NCI-H510A (cell line): ENCODE results near the gene CASD1.
A peak's percentile ranks its signal among the peaks of the same experiment; 100 is the strongest.

Experiments used
- DNase-seq: peaks from one replicate; lab custom pipeline; 2025; lab: John Stamatoyannopoulos, UW

The CASD1 gene

GRCh38 chr7:94509264-94509886 lies at the start of gene CASD1:
Gene CASD1 (plus strand): TSS chr7:94509809. CDS start chr7:94510085, 276 bp downstream.
- DNase-seq, result peak; percentile 49

GRCh38 chr7:94466516-94466915 lies 43.1 kb upstream of the CASD1 start:
- no peak for DNase-seq

GRCh38 chr7:94471604-94472003 lies 38.0 kb upstream of the CASD1 start:
- DNase-seq, result no peak

GRCh38 chr7:94472608-94473007 lies 37.0 kb upstream of the CASD1 start:
- no peak for DNase-seq

DNA sequence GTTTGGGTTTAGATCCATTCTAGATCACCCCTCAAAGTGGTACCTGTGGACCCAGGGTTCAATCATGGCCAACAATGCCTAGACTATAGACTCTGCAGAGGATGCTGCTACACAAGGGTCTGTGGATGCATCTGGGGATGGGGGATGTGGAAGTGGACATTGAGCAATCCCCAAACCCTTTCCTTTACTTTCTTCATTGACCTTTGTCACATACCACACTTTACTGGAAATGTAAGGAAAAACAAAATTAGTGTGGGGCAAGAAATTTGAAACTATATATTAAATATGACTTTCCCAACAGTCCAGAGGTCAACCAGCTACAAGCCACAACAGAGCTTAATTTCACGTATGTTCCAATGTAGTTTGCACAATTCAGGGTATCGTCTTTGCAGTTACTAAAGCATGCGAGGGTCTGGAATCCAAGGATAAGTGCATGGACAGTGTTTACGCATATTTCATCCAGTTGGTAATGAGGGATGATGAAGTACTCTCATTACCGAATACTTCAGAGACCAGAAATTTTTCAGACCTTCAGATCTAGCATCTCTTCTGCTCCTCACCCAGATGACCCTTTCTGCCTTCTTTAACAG lies 33.3 kb upstream of the CASD1 start:
- DNase-seq, result no peak

- DNase-seq, result no peak
Observed at GRCh38 chr7:94477878-94478277, 31.7 kb upstream of the CASD1 start.

GRCh38 chr7:94478648-94479214 lies 30.9 kb upstream of the CASD1 start:
- DNase-seq, result no peak

DNA sequence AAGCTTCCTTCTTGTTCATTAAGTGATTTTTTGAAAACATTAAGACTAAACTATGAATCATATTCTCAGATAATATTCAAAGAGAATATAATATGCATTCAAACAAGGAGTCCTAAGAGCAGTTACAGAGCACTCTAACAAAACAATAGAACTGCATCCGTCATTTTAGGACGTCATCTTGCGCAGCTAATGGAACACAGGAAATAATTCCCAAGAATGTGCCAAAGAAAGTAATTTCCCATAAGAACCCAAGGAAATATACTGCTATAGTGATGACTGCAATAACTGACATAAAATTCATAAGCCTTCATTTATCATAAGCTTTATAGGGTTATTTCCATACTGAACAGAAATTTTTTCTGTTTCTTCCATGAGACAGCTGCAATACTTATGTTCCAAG lies 28.3 kb upstream of the CASD1 start:
- DNase-seq, result no peak

DNA sequence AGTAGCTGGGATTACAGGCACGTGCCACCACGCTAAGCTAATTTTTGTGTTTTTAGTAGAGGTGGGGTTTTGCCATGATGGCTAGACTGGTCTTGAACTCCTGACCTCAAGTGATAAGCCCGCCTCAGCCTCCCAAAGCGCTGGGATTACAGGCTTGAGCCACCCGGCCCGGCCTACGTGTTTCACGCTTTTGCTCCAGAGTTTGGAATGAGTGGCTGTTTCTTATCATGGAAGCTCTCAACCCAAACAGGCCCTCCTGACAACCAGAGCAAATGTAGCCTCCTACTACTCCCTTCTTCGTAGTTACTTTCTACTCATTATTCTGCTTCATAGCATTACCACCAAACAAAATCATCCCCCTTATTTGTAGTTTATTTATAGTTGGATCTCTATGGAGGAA lies 26.8 kb upstream of the CASD1 start:
- DNase-seq, result no peak

GRCh38 chr7:94483843-94484242 lies 25.8 kb upstream of the CASD1 start:
- DNase-seq, result no peak

DNA sequence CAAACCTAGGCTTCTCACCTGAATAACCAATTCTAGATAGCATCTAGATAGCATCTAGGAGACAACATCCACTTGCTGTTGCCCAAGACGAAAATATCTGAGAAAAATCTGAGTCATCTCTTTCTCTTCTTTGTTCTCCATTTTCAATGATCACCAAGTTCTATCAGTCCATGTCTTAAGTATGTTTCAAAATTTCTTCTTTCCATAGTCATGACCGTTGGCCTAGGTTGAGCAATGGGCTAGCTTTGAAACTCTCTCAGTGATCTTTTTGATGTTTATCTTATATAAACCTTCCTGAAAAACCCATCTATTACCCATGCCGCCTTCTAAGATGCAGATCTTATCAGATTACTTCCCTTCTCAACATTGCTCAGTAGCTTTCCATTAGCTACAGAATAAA lies 23.4 kb upstream of the CASD1 start:
- no peak for DNase-seq

- DNase-seq, result no peak
Observed at GRCh38 chr7:94491410-94491809, 18.2 kb upstream of the CASD1 start.

GRCh38 chr7:94492601-94493000 lies 17.0 kb upstream of the CASD1 start:
- DNase-seq, result no peak

DNA sequence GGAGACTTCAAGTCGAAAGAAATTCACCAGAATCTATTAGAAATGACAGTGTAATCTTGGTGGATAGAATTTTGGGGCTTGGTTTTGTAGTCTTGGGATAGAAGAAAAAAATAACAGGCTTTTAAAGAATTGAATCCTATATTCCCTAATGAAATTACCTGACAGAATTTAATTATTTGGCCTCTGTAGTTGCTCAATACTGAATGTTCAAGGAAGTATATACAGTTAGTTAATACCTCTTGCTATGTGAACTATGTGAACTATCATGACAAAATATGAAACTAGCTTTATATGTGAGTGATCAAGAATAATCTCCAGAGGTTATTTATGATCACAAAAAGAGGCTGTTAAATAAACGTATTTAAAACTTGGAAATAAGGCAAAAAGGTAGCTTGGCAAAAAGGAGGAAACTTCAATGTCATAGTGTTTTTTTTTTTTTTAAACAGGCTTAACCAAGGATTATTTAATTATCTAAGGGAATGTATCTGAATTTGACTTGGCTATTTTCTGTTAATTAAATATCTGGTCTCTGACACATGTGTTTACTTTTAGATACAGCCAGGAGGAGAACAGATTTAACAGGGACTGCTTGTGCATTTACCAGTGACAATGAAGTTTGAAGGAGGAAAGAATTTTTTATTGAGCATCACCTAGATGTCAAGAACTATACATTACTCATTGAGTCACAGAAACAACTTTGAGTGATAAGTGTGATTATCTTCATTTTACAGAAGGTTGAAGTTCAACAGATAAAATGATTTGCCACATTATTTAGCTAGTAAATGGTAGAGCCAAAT lies 11.5 kb upstream of the CASD1 start:
- DNase-seq, result no peak

DNA sequence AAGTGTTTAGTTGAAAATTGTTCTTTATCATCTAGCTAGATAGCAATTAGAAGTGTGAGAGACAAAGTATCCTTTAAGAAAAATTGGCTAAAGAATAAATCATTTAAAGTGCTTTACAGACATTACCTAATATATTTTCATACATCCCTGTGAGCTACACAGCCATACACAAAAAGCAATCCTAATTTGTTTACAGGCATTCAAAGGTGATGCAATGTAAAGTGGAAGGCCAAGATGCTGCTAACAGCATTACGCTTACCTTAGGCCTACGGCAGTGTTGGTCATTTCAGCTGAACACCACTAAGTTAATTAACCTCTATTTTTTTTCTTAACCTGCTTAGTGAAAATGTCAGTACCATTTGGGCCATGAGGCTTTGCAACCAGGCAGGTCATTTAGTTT lies 10.7 kb upstream of the CASD1 start:
- no peak for DNase-seq

- DNase-seq, result no peak
Observed at GRCh38 chr7:94507462-94507861, 2.1 kb upstream of the CASD1 start.

DNA sequence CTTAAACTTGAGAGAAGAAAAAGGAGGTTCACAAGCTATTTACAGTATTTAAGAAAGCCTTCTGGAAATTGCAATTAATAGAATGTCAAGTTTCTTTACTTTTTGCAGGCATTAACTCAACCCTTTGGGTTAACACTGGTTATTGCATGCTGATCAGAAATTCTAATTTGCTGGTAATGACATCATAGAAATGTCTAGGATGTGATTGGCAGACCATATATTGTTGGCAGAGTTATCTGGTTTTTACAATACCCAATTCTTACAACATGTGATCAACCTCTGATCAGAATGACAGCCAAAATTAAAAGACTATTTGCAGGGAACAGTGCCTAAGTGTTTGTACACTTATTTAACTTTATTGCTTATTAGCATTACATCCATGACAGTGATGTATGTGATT lies 1.6 kb upstream of the CASD1 start:
- DNase-seq, result no peak

DNA sequence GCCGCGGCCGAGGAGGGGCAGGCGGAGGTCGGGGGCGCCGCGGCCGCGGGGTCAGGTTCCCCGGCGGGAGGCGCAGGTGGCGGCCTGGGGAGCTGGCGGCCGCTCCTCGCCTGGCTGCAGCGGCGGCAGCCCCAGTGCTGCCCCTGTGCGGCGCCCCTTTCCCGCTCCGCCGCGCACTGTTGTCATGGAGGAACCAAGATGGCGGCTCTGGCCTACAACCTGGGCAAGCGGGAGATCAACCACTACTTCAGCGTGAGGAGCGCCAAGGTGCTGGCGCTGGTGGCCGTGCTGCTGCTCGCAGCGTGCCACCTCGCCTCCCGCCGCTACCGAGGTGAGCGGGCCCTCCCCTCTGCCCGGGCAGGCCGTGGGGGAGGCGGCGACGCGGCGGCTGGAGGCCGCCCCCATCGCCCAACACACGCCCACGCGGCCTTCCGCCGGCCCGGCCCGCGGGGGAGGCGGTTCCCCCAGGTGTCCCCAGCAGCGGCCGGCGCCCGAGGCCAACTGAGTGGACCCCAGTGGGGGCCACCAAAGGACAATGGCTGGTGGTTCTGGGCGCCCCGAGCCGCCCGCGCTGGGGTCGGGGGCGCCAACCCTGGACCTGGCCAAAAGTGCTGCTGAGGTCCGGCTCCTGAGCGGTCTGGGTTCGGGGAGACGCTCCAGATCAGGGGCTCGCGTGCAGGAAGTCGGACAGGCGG lies 425 bp downstream of the CASD1 start:
- peak; percentile 49 for DNase-seq

GRCh38 chr7:94510582-94511496 lies 1.2 kb downstream of the CASD1 start:
- DNase-seq, result no peak

DNA sequence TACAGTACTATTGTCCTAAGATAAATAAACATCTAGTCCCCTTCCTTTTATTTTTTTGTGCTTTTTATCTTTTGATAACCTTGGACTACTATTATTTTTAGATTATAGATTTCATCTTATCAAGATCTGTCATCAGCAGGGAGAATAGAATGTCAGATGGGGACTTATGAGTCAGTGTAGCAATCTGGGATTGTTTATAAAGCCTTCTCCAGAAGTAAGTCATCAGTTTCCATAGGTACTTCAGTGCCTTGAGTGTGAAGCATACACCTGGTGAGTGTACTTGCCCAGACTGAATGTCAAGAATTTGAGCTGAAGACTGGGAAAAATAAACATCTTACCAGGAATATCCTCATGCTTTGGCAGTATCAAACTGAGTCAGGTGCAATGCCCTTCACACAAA lies 2.1 kb downstream of the CASD1 start:
- DNase-seq, result no peak
